Frontal cortex (tissue), 4 donors: Measurements from ENCODE around the gene HPX. TPM values are rescaled to one million over a fixed set of nuclear protein-coding genes. Genes with fewer than 3 reads are reported as not detected.

Experiments used
- DNase-seq, 2 donors: peaks; one replicate each; pipeline ENCODE4 v3.0.0; 2012; ENCODE audit warnings: low spot score in 2 of 2
- FAIRE-seq: peaks from 2 replicates; lab custom pipeline; 2012; peaks lifted over from hg19 to GRCh38; lab: Jason Lieb, UNC
- total RNA-seq: library from RNA; depleted of rRNA; stranded (reverse); fragments of >200 nt; gene quantifications from one replicate; pipeline ENCODE4 v1.2.3, GENCODE V29; 2014
- donor health status: control.
- donor health status: control.
- donor health status: control.

HPX gene, protein sequence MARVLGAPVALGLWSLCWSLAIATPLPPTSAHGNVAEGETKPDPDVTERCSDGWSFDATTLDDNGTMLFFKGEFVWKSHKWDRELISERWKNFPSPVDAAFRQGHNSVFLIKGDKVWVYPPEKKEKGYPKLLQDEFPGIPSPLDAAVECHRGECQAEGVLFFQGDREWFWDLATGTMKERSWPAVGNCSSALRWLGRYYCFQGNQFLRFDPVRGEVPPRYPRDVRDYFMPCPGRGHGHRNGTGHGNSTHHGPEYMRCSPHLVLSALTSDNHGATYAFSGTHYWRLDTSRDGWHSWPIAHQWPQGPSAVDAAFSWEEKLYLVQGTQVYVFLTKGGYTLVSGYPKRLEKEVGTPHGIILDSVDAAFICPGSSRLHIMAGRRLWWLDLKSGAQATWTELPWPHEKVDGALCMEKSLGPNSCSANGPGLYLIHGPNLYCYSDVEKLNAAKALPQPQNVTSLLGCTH
- 0.82 TPM for total RNA-seq

GRCh38 chr11:6440906-6441358, at the start of gene HPX:
Gene HPX (minus strand): TSS chr11:6440987. CDS start chr11:6440963, 24 bp downstream.
- no peak for FAIRE-seq

GRCh38 chr11:6489306-6489705, 48.5 kb upstream of the HPX start:
- FAIRE-seq (no peak), DNase-seq (no peak)

More at GRCh38 chr11:6440906-6441358, at the start of gene HPX:
- DNase-seq: no peak

GRCh38 chr11:6488821-6489220, 48.0 kb upstream of the HPX start:
- DNase-seq: no peak
- no peak for FAIRE-seq

GRCh38 chr11:6488342-6488741, 47.6 kb upstream of the HPX start:
- DNase-seq (no peak), FAIRE-seq (no peak)

DNA sequence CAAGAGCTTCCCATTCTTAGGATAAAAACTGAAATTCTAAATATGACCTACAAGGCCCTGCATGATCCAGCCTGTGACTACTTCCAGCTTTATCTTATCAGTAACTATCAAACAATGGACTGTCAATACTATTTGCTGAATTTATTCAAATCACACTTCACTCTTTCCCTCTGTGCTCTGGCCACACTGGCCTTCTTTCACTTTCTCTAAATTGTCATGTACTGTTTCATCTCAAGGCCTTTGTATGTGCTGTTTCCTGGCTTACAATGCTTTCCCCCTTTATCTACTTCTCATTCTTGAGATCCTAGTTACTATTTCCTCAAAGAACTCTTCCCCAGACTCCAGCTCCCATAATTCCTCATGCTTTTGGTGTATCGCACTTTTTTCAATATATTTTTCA, 46.2 kb upstream of the HPX start:
- FAIRE-seq (no peak), DNase-seq (no peak)

- FAIRE-seq: no peak
- no peak for DNase-seq
Measured at GRCh38 chr11:6486256-6486655, 45.5 kb upstream of the HPX start.

- DNase-seq (no peak), FAIRE-seq (no peak)
Measured at GRCh38 chr11:6485661-6486060, 44.9 kb upstream of the HPX start.

DNA sequence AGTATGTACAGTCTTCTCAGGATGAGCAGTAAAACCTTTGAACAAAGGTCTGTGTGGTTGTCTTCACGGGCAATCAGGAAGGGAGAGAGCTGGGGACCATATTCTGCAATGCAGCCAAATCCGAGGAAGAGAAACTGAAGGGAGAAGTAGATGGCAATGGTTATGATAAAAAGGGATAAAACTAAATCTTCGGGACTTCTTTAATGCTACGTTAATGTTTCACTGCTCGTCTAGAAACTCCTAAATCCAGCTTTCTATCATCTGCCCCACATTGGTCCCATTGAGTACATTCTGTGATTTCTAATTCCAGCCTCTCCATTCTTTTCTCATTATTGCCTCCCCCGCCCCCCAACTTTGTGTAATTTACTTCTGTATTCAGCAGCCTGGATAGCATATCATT, 42.2 kb upstream of the HPX start:
- no peak for DNase-seq
- no peak for FAIRE-seq

DNA sequence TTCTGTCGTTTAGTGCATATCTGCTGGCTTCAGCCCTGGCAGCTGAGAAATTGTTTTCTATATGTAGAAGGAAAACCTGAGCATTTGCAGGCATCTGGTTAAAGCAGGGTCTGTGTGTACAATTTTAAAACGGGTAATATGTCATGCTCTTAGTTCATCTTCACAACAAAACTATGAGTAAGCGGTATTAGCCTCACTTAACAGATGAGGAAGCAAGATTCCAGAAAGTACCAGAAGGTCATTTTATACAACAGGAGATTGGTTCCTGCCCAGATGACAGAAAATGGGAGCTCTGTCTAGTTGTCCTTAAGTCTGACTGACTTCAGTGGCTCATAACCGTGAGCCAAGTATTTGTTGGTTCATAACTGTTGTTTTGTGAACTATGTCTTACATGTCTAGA, 41.7 kb upstream of the HPX start:
- FAIRE-seq: no peak
- DNase-seq: no peak

- no peak for DNase-seq
- no peak for FAIRE-seq
Measured at GRCh38 chr11:6481924-6482275, 41.1 kb upstream of the HPX start.

GRCh38 chr11:6481012-6481923, 40.5 kb upstream of the HPX start, which contains the start of the genes ARFIP2 and TIMM10B:
Gene ARFIP2 (minus strand): TSS chr11:6481331. CDS start chr11:6480421, 910 bp downstream.
Gene TIMM10B (plus strand): TSS chr11:6481501. CDS start chr11:6481517, 16 bp downstream.
- FAIRE-seq: peak; percentile 65
- peak; percentile 92 to 99 for DNase-seq

GRCh38 chr11:6480299-6480914, 39.6 kb upstream of the HPX start:
- FAIRE-seq: no peak
- DNase-seq: no peak

GRCh38 chr11:6476571-6476970, 35.8 kb upstream of the HPX start:
- DNase-seq: no peak
- FAIRE-seq: no peak

DNA sequence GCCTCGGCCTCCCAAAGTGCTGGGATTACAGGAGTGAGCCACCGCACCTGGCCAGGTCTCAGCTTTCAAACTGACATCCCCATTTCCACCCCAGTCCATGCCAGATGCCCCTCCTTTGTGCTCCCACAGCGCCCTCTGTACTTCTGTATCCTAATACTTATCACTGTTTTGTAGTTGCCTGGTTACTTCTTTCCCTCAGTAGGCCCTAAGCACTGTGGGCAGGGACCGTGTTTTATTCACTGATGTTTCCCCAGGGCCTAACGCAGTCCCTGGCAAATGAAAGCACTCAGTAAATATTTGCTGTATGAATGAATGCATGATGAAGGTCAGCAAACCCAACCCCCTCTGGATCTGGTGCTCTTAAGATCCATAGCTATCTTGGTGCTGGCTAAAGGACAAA, 35.1 kb upstream of the HPX start:
- DNase-seq (no peak), FAIRE-seq (no peak)

DNA sequence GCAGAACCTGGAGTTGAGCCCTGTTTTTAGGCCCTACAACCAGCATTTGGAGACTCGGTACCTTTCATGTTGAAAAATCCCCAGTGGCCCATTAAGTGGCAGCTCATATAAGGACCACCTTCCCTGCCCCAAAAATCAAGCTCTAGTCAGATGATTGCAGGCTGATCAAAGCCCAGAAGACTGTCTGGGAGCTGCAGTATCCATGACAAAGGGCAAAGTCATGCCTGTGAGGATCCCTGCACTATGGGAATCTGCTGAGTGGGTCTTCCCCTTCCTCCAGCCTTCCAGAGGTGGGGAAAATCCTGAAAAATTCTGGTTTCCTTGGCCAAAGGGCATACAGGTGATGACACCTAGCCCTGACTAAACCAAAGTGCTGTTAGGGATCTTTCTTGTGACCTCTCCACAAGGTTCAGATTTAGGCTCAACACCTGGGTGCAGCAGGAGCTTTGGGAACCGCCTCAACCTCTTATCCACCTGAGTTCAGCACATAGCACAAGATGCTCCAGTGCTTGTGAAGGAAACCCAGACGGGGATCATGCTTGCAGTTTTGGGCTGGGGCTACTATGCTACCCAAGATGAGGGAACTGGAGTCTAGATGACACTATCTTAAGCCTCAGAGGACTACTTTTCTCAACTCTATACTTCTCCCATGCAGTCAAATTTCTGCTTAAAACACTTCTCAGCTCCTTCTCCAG, 34.2 kb upstream of the HPX start:
- DNase-seq (no peak), FAIRE-seq (no peak)

GRCh38 chr11:6474413-6474792, 33.6 kb upstream of the HPX start:
- no peak for DNase-seq
- no peak for FAIRE-seq

- FAIRE-seq (no peak), DNase-seq (peak; percentile 98 to 99)
Measured at GRCh38 chr11:6473451-6474412, 32.9 kb upstream of the HPX start, which contains the start of gene TRIM3. Gene TRIM3 (minus strand): TSS chr11:6473941. CDS start chr11:6465695, 8,246 bp downstream.

DNA sequence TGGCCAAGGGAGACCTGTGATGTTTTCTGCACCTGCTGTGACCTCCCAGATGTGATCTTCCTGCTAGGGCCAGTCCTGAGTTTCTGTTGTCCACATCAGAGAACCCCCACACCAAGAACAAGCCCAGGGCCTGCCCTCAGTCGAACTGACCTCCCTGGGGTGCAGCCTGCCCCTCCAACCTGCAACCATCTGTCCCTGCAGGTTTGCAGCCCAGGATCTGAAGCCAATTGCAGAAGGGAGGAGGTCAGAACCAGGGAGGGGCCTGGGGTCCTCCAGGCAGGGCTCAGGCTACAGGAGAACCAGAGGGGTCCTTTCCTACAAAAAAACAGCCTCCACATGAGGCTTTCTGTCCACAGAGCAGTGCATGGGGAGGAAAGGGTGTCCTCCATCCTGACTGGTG, 32.1 kb upstream of the HPX start:
- DNase-seq (no peak), FAIRE-seq (no peak)
